Activated CD4-positive, alpha-beta T cell treated with anti-CD3 and anti-CD28 coated beads, Interleukin-2, amount 50 U/mL, for 16 hours (primary cell): Measurements from ENCODE around the gene RTL10.

Experiments
- DNase-seq: peaks from one replicate; pipeline ENCODE4 v3.0.0-alpha.2; 2020

RTL10 gene

GRCh38 chr22:19875531-19876313, 21.0 kb upstream of the RTL10 start:
- DNase-seq, result no peak

DNA sequence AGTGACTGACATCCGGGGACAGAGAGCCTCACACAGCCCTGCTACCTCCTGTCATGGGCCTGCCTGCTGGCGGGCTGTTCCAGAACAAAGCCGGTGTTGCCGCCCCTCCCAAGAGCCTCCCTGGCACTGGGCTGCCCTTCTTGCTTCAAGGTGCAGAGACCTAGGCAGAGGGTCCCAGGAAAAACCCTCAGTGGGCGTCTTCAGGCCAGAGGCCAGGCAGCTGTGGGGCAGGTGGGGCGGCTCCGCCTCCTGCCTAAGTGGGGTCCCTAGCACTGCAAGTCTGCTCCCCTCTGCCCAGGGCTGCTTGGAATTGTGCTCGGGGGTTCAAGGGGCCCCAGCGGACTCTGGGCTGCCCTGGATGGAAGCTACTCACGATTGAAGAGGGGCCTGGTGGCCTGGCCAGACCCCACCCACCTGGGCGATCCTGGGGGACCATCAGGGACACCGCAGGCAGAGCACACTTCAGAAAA, 20.4 kb upstream of the RTL10 start:
- no peak for DNase-seq

DNA sequence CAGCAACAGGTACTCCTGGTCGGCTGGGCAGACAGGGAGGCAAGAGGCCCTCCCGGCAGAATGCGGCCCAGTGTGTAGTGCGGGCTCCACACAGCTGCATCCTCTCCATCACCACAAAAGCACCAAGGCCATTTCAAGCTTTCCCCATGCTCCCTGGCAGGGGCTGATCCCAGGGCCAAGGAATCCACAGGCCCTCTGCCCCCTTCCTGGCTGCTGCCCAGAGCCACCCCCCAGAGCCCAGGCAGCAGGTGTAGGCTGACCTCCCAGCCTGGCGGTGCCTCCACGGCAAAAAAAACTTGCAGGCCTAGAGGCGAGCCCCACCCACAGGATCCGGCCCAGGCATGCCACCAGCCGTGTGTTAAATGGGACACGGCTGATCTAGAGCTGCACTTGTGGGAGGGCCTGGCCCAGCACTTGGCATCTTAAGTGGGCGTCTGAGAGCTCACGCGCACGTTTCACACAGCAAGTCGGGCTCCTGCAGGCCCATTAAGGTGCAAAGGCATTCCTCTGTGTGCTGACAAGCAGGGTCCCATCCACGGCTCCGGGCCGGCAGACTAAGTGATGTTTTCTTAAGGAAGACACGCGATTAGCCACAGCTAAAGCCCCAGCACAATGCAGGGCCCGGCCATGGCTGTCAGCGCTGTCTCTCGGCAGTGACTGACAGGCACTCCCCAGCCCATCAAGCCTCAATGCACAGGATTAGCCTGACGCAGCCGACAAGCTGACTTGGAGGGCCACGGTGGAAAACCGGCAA, 19.8 kb upstream of the RTL10 start:
- DNase-seq, result peak; percentile 14

DNA sequence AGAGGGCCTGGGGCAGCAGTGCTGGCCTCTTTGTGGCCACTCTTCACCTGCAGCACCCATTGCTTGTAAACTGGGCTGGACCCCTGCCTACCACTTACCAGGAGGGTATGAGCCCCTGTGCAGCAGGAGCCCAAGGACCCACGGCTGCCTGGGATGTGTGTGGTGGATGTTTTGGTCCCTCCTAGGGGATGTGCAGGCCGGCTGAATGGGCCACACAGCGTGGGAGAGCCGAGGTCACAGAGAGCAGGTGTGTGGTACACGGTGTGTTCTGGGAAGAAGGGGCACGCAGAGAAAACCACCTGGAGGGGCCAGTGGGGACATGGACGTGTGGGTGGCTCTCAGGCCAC, 19.3 kb upstream of the RTL10 start:
- no peak for DNase-seq

DNA sequence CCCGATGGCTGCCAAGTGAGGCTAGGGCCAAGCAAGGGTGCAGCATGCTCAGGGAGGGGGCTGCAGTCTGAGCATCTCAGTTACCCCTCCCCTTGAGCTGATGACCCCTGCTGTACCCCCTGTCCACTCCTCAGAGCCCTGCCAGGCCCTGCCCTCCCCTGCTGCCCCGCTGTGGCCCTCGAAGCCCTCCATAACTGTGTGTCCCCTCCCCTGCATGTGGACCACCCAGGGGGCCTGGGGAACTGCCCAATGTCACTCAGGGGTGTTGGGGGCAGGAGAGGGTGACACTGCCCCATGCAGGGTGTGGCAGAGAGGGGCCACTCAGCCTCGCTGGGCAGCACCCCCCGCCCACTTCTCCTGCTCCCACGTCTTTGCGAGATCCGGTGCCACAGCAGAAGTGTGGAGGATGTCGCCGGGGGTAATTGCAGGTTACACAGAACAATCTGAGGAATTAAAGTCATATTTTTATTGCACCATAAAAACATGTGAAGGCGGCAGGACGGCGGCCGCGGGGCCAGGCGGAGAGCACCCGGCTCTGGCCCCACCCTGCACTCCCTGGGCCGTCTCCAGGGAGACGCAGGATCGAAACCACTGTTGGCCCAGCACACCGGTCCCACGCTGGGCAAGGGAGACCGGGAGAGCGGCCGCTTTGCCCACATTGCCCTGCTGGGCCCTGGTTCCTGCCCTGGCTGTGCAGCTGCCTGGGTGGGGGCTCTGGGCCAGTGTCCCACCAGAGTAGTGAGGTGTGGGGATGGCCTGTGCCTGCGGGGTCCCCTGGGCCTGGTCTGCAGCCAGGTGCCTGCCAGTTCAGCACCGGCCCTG, 18.7 kb upstream of the RTL10 start:
- DNase-seq, result no peak

DNA sequence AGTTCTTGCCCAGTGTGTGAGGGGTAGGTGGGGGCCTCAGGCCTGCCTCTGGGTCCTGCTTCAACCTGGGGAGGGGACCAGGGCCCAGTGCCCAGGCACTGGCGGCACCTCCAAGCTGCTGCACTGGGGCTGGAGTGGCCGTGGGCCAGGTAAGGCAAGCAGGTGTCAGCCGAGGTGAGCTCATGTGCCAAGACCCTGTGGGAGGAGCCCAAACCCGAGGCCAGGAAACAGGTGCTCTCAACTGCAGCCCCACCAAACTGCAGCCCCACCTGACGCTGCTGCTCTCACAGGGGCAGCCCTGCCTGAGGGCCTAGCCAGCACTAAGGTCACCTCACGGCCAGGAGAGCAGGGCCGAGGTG, 18.1 kb upstream of the RTL10 start:
- DNase-seq, result no peak

- DNase-seq, result no peak
Measured at GRCh38 chr22:19871845-19872778, 17.4 kb upstream of the RTL10 start.

GRCh38 chr22:19871023-19871844, 16.6 kb upstream of the RTL10 start:
- no peak for DNase-seq

DNA sequence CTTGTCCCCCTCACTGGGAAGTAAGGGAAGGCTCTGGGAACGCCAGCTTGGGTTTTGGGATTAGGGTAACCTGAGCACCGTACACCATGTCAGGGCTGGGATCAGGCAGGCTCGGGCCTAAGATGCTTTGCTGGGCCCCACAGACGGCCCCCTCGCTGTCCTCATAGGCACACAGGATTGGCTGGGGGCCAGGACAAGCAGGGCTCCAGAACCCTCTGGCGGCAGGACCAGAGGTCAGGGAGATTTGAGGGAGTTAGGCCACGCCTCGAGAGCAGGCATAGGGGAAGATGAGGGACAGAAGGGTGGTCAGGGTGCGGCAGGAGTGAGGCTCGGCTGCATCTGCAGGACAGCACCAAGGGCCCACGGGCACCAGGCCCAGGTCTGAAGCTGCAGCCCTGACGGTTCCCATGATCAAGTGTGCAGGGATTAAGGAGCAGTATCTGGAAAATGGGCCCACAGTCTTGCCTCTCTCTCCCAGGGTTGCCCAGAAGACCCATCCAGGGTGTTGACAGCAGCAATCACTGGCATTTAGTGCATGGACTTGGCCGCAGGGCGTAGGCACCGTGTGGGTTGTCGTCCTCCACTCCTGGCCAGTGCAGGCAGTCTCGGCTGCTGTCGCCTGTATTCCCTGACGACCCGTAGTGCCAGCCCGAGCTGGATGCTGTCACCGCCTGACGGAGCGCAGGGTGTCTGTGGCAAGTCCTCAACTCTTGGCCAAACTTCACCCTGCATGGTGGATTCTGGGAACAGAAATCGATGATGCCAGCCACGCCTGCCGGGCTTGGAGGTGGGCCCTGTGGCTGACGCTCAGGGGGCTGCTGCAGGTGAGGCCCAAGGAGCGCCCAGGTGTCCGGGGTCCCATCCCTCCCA, 15.7 kb upstream of the RTL10 start:
- no peak for DNase-seq

- no peak for DNase-seq
Measured at GRCh38 chr22:19869497-19870152, 15.0 kb upstream of the RTL10 start.

DNA sequence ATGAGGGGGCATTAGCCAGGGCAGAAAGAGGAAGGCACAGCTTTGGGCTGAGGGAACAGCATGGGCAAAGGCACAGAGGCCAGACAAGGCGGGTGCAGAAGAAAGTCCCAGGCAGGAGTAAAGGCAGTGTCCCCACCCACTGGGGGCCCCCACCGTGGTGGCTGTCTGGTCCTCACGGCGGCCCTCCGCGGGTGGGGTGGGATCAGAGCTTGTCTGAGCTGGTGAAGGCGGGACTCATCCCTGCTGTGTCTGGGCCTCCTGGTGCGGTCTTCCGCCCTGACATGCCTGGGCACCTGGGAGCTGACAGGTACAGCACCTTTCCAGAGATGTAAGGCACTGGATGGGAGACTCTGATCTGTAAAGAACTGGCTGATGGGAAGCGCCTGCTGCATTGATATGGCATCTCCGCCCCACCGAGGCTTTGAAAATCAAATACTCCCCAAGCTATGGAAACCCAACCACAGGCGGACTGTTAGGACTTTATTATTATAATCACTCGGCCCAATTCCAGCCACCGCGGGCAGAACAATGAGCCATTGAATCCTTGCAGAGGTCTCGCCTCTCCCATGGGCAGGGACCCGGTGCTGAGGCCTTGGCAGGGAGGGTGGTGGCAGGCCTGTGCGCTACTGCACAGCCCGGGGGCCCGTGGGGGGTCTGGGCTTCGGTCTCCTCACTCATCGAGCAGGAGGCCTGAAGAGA, 14.2 kb upstream of the RTL10 start:
- no peak for DNase-seq

DNA sequence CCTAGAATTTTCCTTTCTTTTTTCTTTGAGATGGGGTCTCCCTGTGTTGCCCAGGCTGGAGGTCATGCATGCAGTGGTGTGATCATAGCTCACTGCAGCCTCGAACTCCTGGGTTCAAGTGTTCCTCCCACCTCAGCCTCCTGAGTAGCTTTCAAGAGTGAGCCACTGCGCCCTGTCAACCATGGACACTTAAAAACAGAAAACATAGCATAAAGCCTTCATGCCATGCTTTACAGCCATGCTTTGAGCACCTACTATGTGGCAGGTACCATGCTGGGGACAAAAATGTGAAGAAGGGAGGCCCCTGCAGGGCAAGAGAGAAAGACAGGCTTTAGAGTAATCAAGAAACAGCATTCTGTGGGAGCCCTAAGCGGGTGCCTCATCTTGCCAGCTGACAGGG, 13.7 kb upstream of the RTL10 start:
- no peak for DNase-seq

- DNase-seq, result no peak
Measured at GRCh38 chr22:19867617-19868016, 12.9 kb upstream of the RTL10 start.

GRCh38 chr22:19866665-19867009, 12.0 kb upstream of the RTL10 start:
- no peak for DNase-seq

GRCh38 chr22:19865141-19865829, 10.6 kb upstream of the RTL10 start:
- DNase-seq, result no peak

GRCh38 chr22:19864538-19865106, 9.9 kb upstream of the RTL10 start:
- DNase-seq, result no peak

- DNase-seq, result no peak
Measured at GRCh38 chr22:19863571-19863970, 8.9 kb upstream of the RTL10 start.

DNA sequence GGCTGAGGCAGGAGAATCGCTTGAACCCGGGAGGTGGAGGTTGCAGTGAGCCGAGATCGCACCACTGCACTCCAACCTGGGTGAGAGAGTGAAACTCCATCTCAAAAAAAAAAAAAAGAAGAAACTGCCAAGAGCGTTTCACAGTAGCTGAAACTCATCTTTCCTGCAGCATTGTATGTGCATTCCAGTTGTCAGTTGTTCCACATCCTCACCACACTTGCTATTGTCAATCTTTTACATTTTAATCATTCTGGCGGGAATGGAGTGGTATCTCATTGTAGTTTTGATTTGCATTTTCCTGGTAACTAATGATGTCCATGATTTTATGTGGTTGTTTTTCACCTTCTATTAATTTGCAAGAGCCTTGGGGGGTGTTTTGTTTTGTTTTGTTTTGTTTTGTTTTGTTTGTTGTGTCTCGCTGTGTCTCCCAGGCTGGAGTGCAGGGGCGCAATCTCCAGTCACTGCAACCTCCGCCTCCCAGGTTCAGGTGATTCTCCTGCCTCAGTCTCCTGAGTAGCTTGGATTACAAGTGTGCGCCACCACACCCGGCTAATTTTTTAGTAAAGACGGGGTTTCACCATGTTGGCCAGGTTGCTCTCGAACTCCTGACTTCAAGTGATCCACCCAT, 8.1 kb upstream of the RTL10 start:
- DNase-seq, result no peak
